ENCODE results near the gene ZIM2. TPM values are rescaled to one million over a fixed set of nuclear protein-coding genes. Genes with fewer than 3 reads are reported as not detected.

The ZIM2 gene
- total RNA-seq, 1 donor from 2014 or later, result not detected

- H3K27me3 Mint-ChIP-seq (ENCODE audit: low read depth, unreplicated experiment), result no peaks in the 10 kb centered on the region
- no peak overlapping the region for H3K4me2 ChIP-seq (ENCODE audit: low read length)
- H3K4me3 ChIP-seq (ENCODE audit: insufficient read depth, low read depth, low read length), result no peak overlapping the region
- no peaks in the 10 kb centered on the region for H3K4me1 Mint-ChIP-seq (ENCODE audit: low read depth, unreplicated experiment)
- H4K20me1 ChIP-seq (ENCODE audit: insufficient read depth, low read length), result no peaks in the 10 kb centered on the region
- H2AFZ ChIP-seq (ENCODE audit: low read depth, low read length), result no peak overlapping the region
- no peaks in the 10 kb centered on the region for H3K4me1 ChIP-seq (ENCODE audit: insufficient read depth, low read length)
- peaks cover 19% of the 10 kb centered on the region for H3K9me3 Mint-ChIP-seq (ENCODE audit: unreplicated experiment)
- TF ChIP-seq CTCF (IDR thresholded peaks at IDR 0.05; ENCODE audit: insufficient read depth, low read depth, low read length) (no peak), EZH2 (IDR thresholded peaks at IDR 0.05; ENCODE audit: insufficient read depth, low read length) (no peak)
- H3K36me3 Mint-ChIP-seq (ENCODE audit: low read depth, unreplicated experiment), result no peaks in the 10 kb centered on the region
- DNase-seq (ENCODE audit: low read depth) (no peak), FAIRE-seq (no peak)
- no peaks in the 10 kb centered on the region for H3K79me2 ChIP-seq (ENCODE audit: insufficient read depth, low read length)
- no peaks in the 10 kb centered on the region for H3K27me3 ChIP-seq (ENCODE audit: insufficient read depth, low read length)
- H3K27ac ChIP-seq (ENCODE audit: low read depth, low read length), result no peak overlapping the region
- no peaks in the 10 kb centered on the region for H3K36me3 ChIP-seq (ENCODE audit: insufficient read depth, low read length)
- no peak overlapping the region for H3K27ac Mint-ChIP-seq (ENCODE audit: unreplicated experiment)
- no peak overlapping the region for H3K4me3 Mint-ChIP-seq (ENCODE audit: unreplicated experiment)
- peaks cover 6% of the 10 kb centered on the region for H3K9me3 ChIP-seq (ENCODE audit: insufficient read depth, low read depth, low read length)
- no peak overlapping the region for H3K9ac ChIP-seq (ENCODE audit: low read length)
Measured at GRCh38 chr19:56727677-56728076, 112.8 kb downstream of the ZIM2 start.

- Mint-ChIP-seq H3K36me3 (ENCODE audit: low read depth, unreplicated experiment) (no peaks in the 10 kb centered on the region), H3K4me1 (ENCODE audit: low read depth, unreplicated experiment) (no peaks in the 10 kb centered on the region), H3K4me3 (ENCODE audit: unreplicated experiment) (no peak overlapping the region), H3K27ac (ENCODE audit: unreplicated experiment) (no peak overlapping the region), H3K9me3 (ENCODE audit: unreplicated experiment) (peaks cover 27% of the 10 kb centered on the region), H3K27me3 (ENCODE audit: low read depth, unreplicated experiment) (no peaks in the 10 kb centered on the region)
- FAIRE-seq (no peak), DNase-seq (ENCODE audit: low read depth) (no peak)
- Histone ChIP-seq H3K9me3 (ENCODE audit: insufficient read depth, low read depth, low read length) (peaks cover 6% of the 10 kb centered on the region), H2AFZ (ENCODE audit: low read depth, low read length) (no peak overlapping the region), H3K27ac (ENCODE audit: low read depth, low read length) (no peak overlapping the region), H3K4me2 (ENCODE audit: low read length) (no peak overlapping the region), H3K4me1 (ENCODE audit: insufficient read depth, low read length) (no peaks in the 10 kb centered on the region), H3K4me3 (ENCODE audit: insufficient read depth, low read depth, low read length) (no peak overlapping the region), H3K36me3 (ENCODE audit: insufficient read depth, low read length) (no peaks in the 10 kb centered on the region), H3K79me2 (ENCODE audit: insufficient read depth, low read length) (no peaks in the 10 kb centered on the region), H3K27me3 (ENCODE audit: insufficient read depth, low read length) (no peaks in the 10 kb centered on the region), H3K9ac (ENCODE audit: low read length) (no peak overlapping the region), H4K20me1 (ENCODE audit: insufficient read depth, low read length) (no peaks in the 10 kb centered on the region)
- peak; percentile 10 for TF ChIP-seq CTCF (IDR thresholded peaks at IDR 0.05; ENCODE audit: insufficient read depth, low read depth, low read length)
- TF ChIP-seq EZH2 (IDR thresholded peaks at IDR 0.05; ENCODE audit: insufficient read depth, low read length), result no peak
Measured at GRCh38 chr19:56725829-56726424, 114.6 kb downstream of the ZIM2 start.

Other genes with a start within 250 kb of the ZIM2 start
- 10.9 and 12.2 TPM in 2 replicates for gene ZNF71, start 245.4 kb downstream of the ZIM2 start, total RNA-seq
- gene SMIM17, start 197.6 kb downstream of the ZIM2 start, total RNA-seq, result 0.27 TPM in 1 of 2 replicates, not detected in the other
- not detected in 2 replicates for gene ZNF835, start 169.0 kb downstream of the ZIM2 start, total RNA-seq
- gene PEG3, start within 50 bp of the ZIM2 start, total RNA-seq, result not detected in 2 replicates

All from astrocyte (in vitro differentiated cells and primary cell).